Mesenchymal stem cell (in vitro differentiated cells and primary cell): Measurements from ENCODE around the gene BMX.
A peak's percentile ranks its signal among the peaks of the same experiment; 100 is the strongest.

ENCODE experiments used
- DNase-seq: peaks from one replicate; pipeline ENCODE4 v3.0.0-alpha.2; 2013
- H2AFZ ChIP-seq: one replicate; pipeline ENCODE4 v1.6.1; 2013; ENCODE audit warnings: low read depth, mild to moderate bottlenecking, control low read depth, inconsistent platforms, low read length, moderate library complexity
- H2AK5ac ChIP-seq: 2 replicates; pipeline ENCODE4 v1.6.1; 2013; ENCODE audit warnings: low read length, moderate library complexity, mild to moderate bottlenecking, inconsistent platforms; ENCODE audit not compliant: severe bottlenecking
- H2BK120ac ChIP-seq: one replicate; pipeline ENCODE4 v1.6.1; 2013; ENCODE audit warnings: low read depth, mild to moderate bottlenecking, inconsistent platforms, low read length, moderate library complexity
- H2BK12ac ChIP-seq, 2 experiments: one replicate each; pipeline ENCODE4 v1.6.1; 2013; ENCODE audit warnings: inconsistent platforms in 2 of 2, low read length in 2 of 2, mild to moderate bottlenecking in 2 of 2, moderate library complexity in 2 of 2, control low read depth in 1 of 2
- H2BK15ac ChIP-seq: one replicate; pipeline ENCODE4 v1.6.1; 2013; ENCODE audit warnings: mild to moderate bottlenecking, low read depth, inconsistent platforms; ENCODE audit not compliant: poor library complexity, severe bottlenecking
- H2BK5ac ChIP-seq: 2 replicates; pipeline ENCODE4 v1.6.1; 2013; ENCODE audit warnings: low read depth, mild to moderate bottlenecking, low read length, control low read depth, inconsistent platforms; ENCODE audit not compliant: poor library complexity, severe bottlenecking
- H3K14ac ChIP-seq, 2 experiments: one replicate each; pipeline ENCODE4 v1.6.1; 2013; ENCODE audit warnings: inconsistent platforms in 2 of 2, low read length in 2 of 2, control low read depth in 1 of 2, mild to moderate bottlenecking in 1 of 2, moderate library complexity in 1 of 2
- H3K18ac ChIP-seq, 2 experiments: one replicate each; pipeline ENCODE4 v1.6.1; 2013; ENCODE audit warnings: inconsistent platforms in 2 of 2, low read length in 2 of 2, control low read depth in 1 of 2, low read depth in 1 of 2, mild to moderate bottlenecking in 1 of 2
- H3K23ac ChIP-seq, 2 experiments: one replicate each; pipeline ENCODE4 v1.6.1; 2013; ENCODE audit warnings: inconsistent platforms in 2 of 2, low read length in 2 of 2, mild to moderate bottlenecking in 2 of 2, moderate library complexity in 2 of 2, control low read depth in 1 of 2
- H3K27ac ChIP-seq: 2 replicates; pipeline ENCODE4 v1.5.1; 2013; ENCODE audit warnings: mild to moderate bottlenecking, moderate library complexity, low read length, control low read depth, inconsistent platforms; ENCODE audit not compliant: poor library complexity, severe bottlenecking
- H3K27me3 ChIP-seq, 2 experiments: 2 replicates each; pipeline versions ENCODE4 v1.6.1 to v1.7.0; 2013; ENCODE audit warnings: low read length in 2 of 2, mild to moderate bottlenecking in 2 of 2, moderate library complexity in 2 of 2, control low read depth in 1 of 2, inconsistent platforms in 1 of 2; ENCODE audit not compliant: control insufficient read depth in 1 of 2, insufficient read depth in 1 of 2
- H3K36me3 ChIP-seq, 2 experiments: 2 replicates each; pipeline versions ENCODE4 v1.6.1 to v1.7.0; 2013; ENCODE audit warnings: low read length in 2 of 2, control low read depth in 1 of 2, inconsistent platforms in 1 of 2, low read depth in 1 of 2, mild to moderate bottlenecking in 1 of 2; ENCODE audit not compliant: insufficient read depth in 2 of 2, control insufficient read depth in 1 of 2
- H3K4ac ChIP-seq, 2 experiments: one replicate each; pipeline ENCODE4 v1.6.1; 2013; ENCODE audit warnings: inconsistent platforms in 2 of 2, low read length in 2 of 2, mild to moderate bottlenecking in 2 of 2, moderate library complexity in 2 of 2, control low read depth in 1 of 2, low read depth in 1 of 2
- H3K4me1 ChIP-seq: 2 replicates; pipeline ENCODE4 v1.6.1; 2013; ENCODE audit warnings: low read depth, low read length, control low read depth; ENCODE audit not compliant: control insufficient read depth, insufficient read depth
- H3K4me2 ChIP-seq: 2 replicates; pipeline ENCODE4 v1.6.1; 2013; ENCODE audit warnings: low read length, mild to moderate bottlenecking, inconsistent platforms; ENCODE audit not compliant: poor library complexity, severe bottlenecking
- H3K4me3 ChIP-seq, 2 experiments: 2 replicates each; pipeline versions ENCODE4 v1.5.1 to v1.7.0; 2013; ENCODE audit warnings: low read length in 2 of 2, mild to moderate bottlenecking in 2 of 2, control low read depth in 1 of 2, low read depth in 1 of 2; ENCODE audit not compliant: insufficient read depth in 1 of 2
- H3K79me1 ChIP-seq: replicated peaks from 2 replicates; pipeline ENCODE4 v1.6.1; 2013; ENCODE audit warnings: mild to moderate bottlenecking, control low read depth, low read length, inconsistent platforms; ENCODE audit not compliant: poor library complexity, severe bottlenecking
- H3K9ac ChIP-seq: 2 replicates; pipeline ENCODE4 v1.7.0; 2013; ENCODE audit warnings: mild to moderate bottlenecking, low read length, moderate library complexity
- H3K9me3 ChIP-seq: 2 replicates; pipeline ENCODE4 v1.7.0; 2013; ENCODE audit warnings: mild to moderate bottlenecking, low read length; ENCODE audit not compliant: control insufficient read depth
- H4K8ac ChIP-seq: one replicate; pipeline ENCODE4 v1.6.1; 2013; ENCODE audit warnings: inconsistent platforms, mild to moderate bottlenecking, low read length, moderate library complexity
- H4K91ac ChIP-seq: one replicate; pipeline ENCODE4 v1.6.1; 2013; ENCODE audit warnings: mild to moderate bottlenecking, low read length, inconsistent platforms
- WGBS: methylation state at CpG from one replicate; pipeline ENCODE4 v1.1.7; 2013; ENCODE audit warnings: mixed read lengths; 5-methylcytosine and 5-hydroxymethylcytosine counted together

BMX gene

GRCh38 chrX:15515931-15516330, 15.3 kb downstream of the BMX start:
- 50% methylated on average over 6 of the region's 6 CpGs for WGBS
- Histone ChIP-seq H3K9ac (no peak overlapping the region), H3K27ac (no peak overlapping the region), H3K9me3 (no peaks in the 10 kb centered on the region), H3K4me2 (no peak overlapping the region), H3K18ac (no peak overlapping the region), H2BK5ac (no peak overlapping the region), H3K4ac (no peak overlapping the region), H2AK5ac (no peak overlapping the region), H3K23ac (no peak overlapping the region), H2BK12ac (no peak overlapping the region), H4K91ac (no peak overlapping the region), H3K79me1 (no peaks in the 10 kb centered on the region), H3K27me3 (peaks cover 0 to 27% of the 10 kb centered on the region in 2 experiments), H2AFZ (no peak overlapping the region), H2BK120ac (no peak overlapping the region), H4K8ac (no peak overlapping the region), H2BK15ac (no peak overlapping the region), H3K4me1 (no peaks in the 10 kb centered on the region), H3K4me3 (no peak overlapping the region), H3K14ac (no peak overlapping the region), H3K36me3 (no peaks in the 10 kb centered on the region)
- DNase-seq, result no peak

GRCh38 chrX:15522464-15522863, 21.9 kb downstream of the BMX start:
- Histone ChIP-seq H4K91ac (no peak overlapping the region), H3K4ac (no peak overlapping the region), H3K4me1 (no peaks in the 10 kb centered on the region), H3K14ac (no peak overlapping the region), H3K27me3 (peaks cover 0 to 12% of the 10 kb centered on the region in 2 experiments), H3K23ac (no peak overlapping the region), H2BK15ac (no peak overlapping the region), H3K9me3 (peaks cover 2% of the 10 kb centered on the region), H3K79me1 (no peaks in the 10 kb centered on the region), H2BK120ac (no peak overlapping the region), H2AK5ac (no peak overlapping the region), H2AFZ (no peak overlapping the region), H3K9ac (no peak overlapping the region), H3K27ac (no peak overlapping the region), H3K4me3 (no peak overlapping the region), H2BK5ac (no peak overlapping the region), H3K18ac (no peak overlapping the region), H2BK12ac (no peak overlapping the region), H4K8ac (no peak overlapping the region), H3K36me3 (no peaks in the 10 kb centered on the region), H3K4me2 (no peak overlapping the region)
- DNase-seq, result no peak
- WGBS, result 83% methylated on average over 3 of the region's 3 CpGs

- H2AK5ac ChIP-seq, result no peak overlapping the region
- no peak overlapping the region for H2BK15ac ChIP-seq
- H3K27ac ChIP-seq, result no peak overlapping the region
Observed at GRCh38 chrX:15523088-15523487, 22.5 kb downstream of the BMX start.

GRCh38 chrX:15524417-15524816, 23.8 kb downstream of the BMX start:
- Histone ChIP-seq H3K36me3 (no peaks in the 10 kb centered on the region), H2BK12ac (no peak overlapping the region), H2BK5ac (no peak overlapping the region), H3K4ac (no peak overlapping the region), H3K79me1 (no peaks in the 10 kb centered on the region), H3K9ac (no peak overlapping the region), H3K14ac (no peak overlapping the region), H3K23ac (no peak overlapping the region), H3K27ac (no peak overlapping the region), H3K4me2 (no peak overlapping the region), H3K4me3 (no peak overlapping the region), H2BK120ac (no peak overlapping the region), H3K4me1 (no peaks in the 10 kb centered on the region), H3K9me3 (peaks cover 2% of the 10 kb centered on the region), H3K27me3 (peaks cover 0 to 9% of the 10 kb centered on the region in 2 experiments), H2AFZ (no peak overlapping the region), H4K8ac (no peak overlapping the region), H4K91ac (no peak overlapping the region), H2AK5ac (no peak overlapping the region), H2BK15ac (no peak overlapping the region), H3K18ac (no peak overlapping the region)
- peak; percentile 3 for DNase-seq

More at GRCh38 chrX:15523088-15523487, 22.5 kb downstream of the BMX start:
- H2BK12ac ChIP-seq, result no peak overlapping the region
- H2BK5ac ChIP-seq, result no peak overlapping the region
- peaks cover 0 to 9% of the 10 kb centered on the region in 2 experiments for H3K27me3 ChIP-seq
- H3K4me2 ChIP-seq, result no peak overlapping the region
- H3K14ac ChIP-seq, result no peak overlapping the region
- H3K79me1 ChIP-seq, result no peaks in the 10 kb centered on the region
- H2AFZ ChIP-seq, result no peak overlapping the region
- H3K4ac ChIP-seq, result no peak overlapping the region
- no peak overlapping the region for H4K8ac ChIP-seq
- no peaks in the 10 kb centered on the region for H3K36me3 ChIP-seq
- peaks cover 2% of the 10 kb centered on the region for H3K9me3 ChIP-seq
- H3K4me3 ChIP-seq, result no peak overlapping the region
- H3K4me1 ChIP-seq, result no peaks in the 10 kb centered on the region
- no peak overlapping the region for H2BK120ac ChIP-seq
- DNase-seq, result no peak
- no peak overlapping the region for H3K23ac ChIP-seq
- no peak overlapping the region for H3K18ac ChIP-seq
- H4K91ac ChIP-seq, result no peak overlapping the region
- no peak overlapping the region for H3K9ac ChIP-seq
